Mucosa of stomach (tissue), 1 donor: ENCODE results near the gene DPYD.

ENCODE experiments used
- H3K27me3 ChIP-seq: one replicate; pipeline ENCODE4 v1.7.0; 2013; ENCODE audit warnings: mild to moderate bottlenecking, low read length; ENCODE audit not compliant: control insufficient read depth, insufficient read depth
- H3K36me3 ChIP-seq: one replicate; pipeline ENCODE4 v1.7.0; 2013; ENCODE audit warnings: low read length; ENCODE audit not compliant: control insufficient read depth, insufficient read depth
- H3K4me1 ChIP-seq: one replicate; pipeline ENCODE4 v1.7.0; 2013; ENCODE audit warnings: mild to moderate bottlenecking, low read length; ENCODE audit not compliant: control insufficient read depth, insufficient read depth
- H3K4me3 ChIP-seq: one replicate; pipeline ENCODE4 v1.7.0; 2013; ENCODE audit warnings: low read length
- H3K9ac ChIP-seq: one replicate; pipeline ENCODE4 v1.7.0; 2013; ENCODE audit warnings: mild to moderate bottlenecking, low read length, moderate library complexity
- H3K9me3 ChIP-seq: one replicate; pipeline ENCODE4 v1.7.0; 2013; ENCODE audit warnings: mild to moderate bottlenecking, low read length, moderate library complexity; ENCODE audit not compliant: control insufficient read depth
- donor health status: Pancreatic carcinoma.

The DPYD gene

DNA sequence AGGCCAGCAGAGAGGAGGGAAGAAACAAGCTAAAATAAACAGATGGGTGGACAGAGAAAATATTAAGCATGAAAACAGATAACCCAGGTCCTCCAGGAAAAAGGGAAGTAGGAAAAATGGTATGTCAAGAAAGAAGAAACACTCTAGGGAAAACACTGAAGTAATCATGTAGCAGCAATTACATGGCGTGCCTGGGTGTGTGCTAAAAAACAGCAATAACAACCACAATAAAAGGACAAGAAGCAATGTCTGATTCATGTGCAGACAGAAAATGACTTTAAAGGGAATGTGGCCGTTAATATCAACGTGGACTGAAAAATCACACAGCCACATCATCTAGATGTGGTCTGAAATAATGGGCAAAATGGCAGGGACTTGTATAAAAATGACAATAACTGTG, 829.6 kb downstream of the DPYD start:
- H3K27me3 ChIP-seq: no peaks in the 10 kb centered on the region
- H3K9ac ChIP-seq: no peak overlapping the region
- no peaks in the 10 kb centered on the region for H3K4me1 ChIP-seq
- no peaks in the 10 kb centered on the region for H3K36me3 ChIP-seq
- no peak overlapping the region for H3K4me3 ChIP-seq
- no peaks in the 10 kb centered on the region for H3K9me3 ChIP-seq

DNA sequence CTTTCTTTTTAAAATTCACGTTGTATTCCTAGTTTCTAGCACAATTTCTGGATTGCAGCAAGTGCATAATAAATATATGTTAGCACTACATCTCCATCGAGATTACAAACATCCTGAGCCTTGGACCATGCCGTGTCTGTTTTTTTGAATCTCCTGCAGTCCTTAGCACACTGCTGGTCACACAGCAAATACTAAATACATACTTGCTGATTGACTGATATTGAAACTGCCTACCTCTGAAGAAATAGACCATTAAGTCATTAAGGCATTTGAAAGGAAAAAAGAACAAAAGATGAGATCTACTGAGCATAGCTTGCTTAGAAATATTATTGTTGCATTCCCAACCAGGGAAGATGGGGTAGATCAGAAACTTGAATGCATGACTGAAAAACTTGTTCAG, 830.1 kb downstream of the DPYD start:
- no peaks in the 10 kb centered on the region for H3K27me3 ChIP-seq
- no peaks in the 10 kb centered on the region for H3K9me3 ChIP-seq
- no peak overlapping the region for H3K4me3 ChIP-seq
- no peaks in the 10 kb centered on the region for H3K36me3 ChIP-seq
- H3K4me1 ChIP-seq: no peaks in the 10 kb centered on the region
- no peak overlapping the region for H3K9ac ChIP-seq

DNA sequence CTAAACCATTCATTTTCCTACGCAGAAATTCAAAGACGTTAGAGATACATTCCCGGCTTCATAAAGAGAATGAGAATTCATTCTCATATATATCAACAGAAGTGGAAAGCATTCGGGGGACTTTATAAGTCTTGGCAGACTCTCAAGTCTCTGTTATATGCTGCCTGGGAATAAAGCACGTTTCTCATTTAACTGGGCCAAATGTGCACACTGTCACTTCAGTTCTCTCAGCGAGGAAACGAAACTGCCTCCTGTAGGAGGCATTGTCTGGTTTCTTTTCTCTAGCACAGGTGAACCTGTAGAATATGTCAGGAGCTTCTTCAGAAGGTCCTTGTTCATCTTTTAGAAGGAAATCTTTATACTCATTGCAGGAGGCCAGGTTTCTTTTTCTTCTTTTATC, 831.7 kb downstream of the DPYD start:
- H3K9ac ChIP-seq: no peak overlapping the region
- H3K4me1 ChIP-seq: no peaks in the 10 kb centered on the region
- H3K4me3 ChIP-seq: no peak overlapping the region
- no peaks in the 10 kb centered on the region for H3K9me3 ChIP-seq
- no peaks in the 10 kb centered on the region for H3K36me3 ChIP-seq
- H3K27me3 ChIP-seq: no peaks in the 10 kb centered on the region

- H3K9me3 ChIP-seq: no peaks in the 10 kb centered on the region
- H3K27me3 ChIP-seq: no peaks in the 10 kb centered on the region
- H3K9ac ChIP-seq: no peak overlapping the region
- no peak overlapping the region for H3K4me3 ChIP-seq
- no peaks in the 10 kb centered on the region for H3K36me3 ChIP-seq
- no peaks in the 10 kb centered on the region for H3K4me1 ChIP-seq
These were observed 832.4 kb downstream of the DPYD start for GRCh38 chr1:97088391-97088790.

GRCh38 chr1:97084546-97084945, 836.3 kb downstream of the DPYD start:
- Histone ChIP-seq H3K9ac (no peak overlapping the region), H3K4me1 (no peaks in the 10 kb centered on the region), H3K9me3 (no peaks in the 10 kb centered on the region), H3K27me3 (no peaks in the 10 kb centered on the region), H3K36me3 (no peaks in the 10 kb centered on the region), H3K4me3 (no peak overlapping the region)

DNA sequence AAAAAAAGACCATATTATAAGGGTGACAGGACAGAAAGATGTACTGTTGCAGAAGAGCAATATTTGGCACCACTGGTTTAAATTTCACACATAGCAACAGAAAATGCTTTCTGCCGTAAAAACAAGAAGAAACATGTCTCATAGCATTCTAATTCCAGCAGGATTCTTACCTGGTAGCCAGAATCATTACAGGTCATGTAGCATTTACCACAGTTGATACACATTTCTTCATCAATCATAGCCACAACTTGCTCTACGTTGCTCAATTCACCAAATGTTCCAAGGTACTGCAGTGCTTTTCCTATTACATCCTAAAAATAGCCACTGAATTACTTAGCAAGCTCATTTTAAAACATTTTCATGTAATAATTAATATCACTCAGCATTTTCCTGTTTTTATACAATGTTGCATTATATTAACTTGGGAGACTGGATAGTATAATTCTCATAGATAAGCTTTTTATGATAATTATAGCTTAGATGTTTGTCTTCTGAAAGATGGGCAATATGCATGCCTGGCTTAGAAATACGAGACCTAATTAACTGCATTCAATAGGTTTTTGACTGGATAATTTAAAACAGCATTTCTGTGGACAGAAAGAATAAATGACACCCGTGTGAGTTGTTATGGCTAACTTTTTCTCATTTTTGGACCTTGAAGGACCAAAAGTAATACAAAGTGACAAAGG, 838.5 kb downstream of the DPYD start:
- no peaks in the 10 kb centered on the region for H3K9me3 ChIP-seq
- H3K36me3 ChIP-seq: no peaks in the 10 kb centered on the region
- H3K4me1 ChIP-seq: no peaks in the 10 kb centered on the region
- no peak overlapping the region for H3K9ac ChIP-seq
- H3K4me3 ChIP-seq: no peak overlapping the region
- no peaks in the 10 kb centered on the region for H3K27me3 ChIP-seq

- Histone ChIP-seq H3K27me3 (no peaks in the 10 kb centered on the region), H3K4me1 (no peaks in the 10 kb centered on the region), H3K9me3 (no peaks in the 10 kb centered on the region), H3K4me3 (no peak overlapping the region), H3K36me3 (no peaks in the 10 kb centered on the region), H3K9ac (no peak overlapping the region)
These were observed 842.0 kb downstream of the DPYD start for GRCh38 chr1:97078872-97079271.

GRCh38 chr1:97077221-97077620, 843.6 kb downstream of the DPYD start:
- H3K9ac ChIP-seq: no peak overlapping the region
- no peaks in the 10 kb centered on the region for H3K27me3 ChIP-seq
- H3K4me1 ChIP-seq: no peaks in the 10 kb centered on the region
- no peaks in the 10 kb centered on the region for H3K36me3 ChIP-seq
- no peak overlapping the region for H3K4me3 ChIP-seq
- H3K9me3 ChIP-seq: no peaks in the 10 kb centered on the region

DNA sequence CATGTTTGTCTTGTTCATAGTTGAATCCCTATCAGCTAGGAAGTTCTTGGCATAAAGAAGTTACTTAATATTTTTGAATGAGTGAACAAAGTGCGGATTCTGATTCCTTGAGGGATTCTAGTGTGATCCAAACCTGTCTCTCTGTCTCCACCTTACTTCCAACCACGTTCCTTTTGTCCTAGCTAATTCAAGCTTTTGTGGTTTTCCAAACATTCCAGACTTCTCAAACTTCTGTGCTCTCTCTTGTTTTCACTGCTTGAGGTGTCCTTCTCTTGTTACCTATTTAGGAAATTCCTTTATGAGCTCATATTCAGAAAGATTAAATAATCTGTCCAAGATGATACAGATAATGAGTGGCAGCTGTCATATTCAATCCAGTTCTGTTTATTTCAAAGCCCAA, 846.1 kb downstream of the DPYD start:
- Histone ChIP-seq H3K4me1 (no peaks in the 10 kb centered on the region), H3K4me3 (no peak overlapping the region), H3K36me3 (no peaks in the 10 kb centered on the region), H3K9ac (no peak overlapping the region), H3K27me3 (no peaks in the 10 kb centered on the region), H3K9me3 (no peaks in the 10 kb centered on the region)

DNA sequence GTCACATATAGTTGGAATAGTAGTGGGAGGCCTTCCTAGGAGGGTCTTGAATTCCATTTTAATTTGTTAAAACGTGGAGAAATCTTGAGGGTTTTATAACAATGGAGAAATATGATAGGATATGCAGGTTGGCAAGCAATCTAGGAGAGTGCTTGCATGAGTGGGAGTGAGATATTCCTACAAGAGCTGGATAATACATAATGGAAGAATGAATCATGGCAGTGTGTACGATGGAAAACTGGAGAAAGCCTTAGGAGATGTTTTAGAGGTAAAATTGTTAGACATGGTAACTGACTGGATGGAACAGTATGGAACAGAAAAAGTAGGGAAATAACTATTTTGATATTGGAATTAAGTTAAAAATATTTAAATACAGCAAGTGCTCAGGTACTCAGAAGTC, 846.9 kb downstream of the DPYD start:
- Histone ChIP-seq H3K36me3 (no peaks in the 10 kb centered on the region), H3K9me3 (no peaks in the 10 kb centered on the region), H3K9ac (no peak overlapping the region), H3K4me1 (no peaks in the 10 kb centered on the region), H3K4me3 (no peak overlapping the region), H3K27me3 (no peaks in the 10 kb centered on the region)

DNA sequence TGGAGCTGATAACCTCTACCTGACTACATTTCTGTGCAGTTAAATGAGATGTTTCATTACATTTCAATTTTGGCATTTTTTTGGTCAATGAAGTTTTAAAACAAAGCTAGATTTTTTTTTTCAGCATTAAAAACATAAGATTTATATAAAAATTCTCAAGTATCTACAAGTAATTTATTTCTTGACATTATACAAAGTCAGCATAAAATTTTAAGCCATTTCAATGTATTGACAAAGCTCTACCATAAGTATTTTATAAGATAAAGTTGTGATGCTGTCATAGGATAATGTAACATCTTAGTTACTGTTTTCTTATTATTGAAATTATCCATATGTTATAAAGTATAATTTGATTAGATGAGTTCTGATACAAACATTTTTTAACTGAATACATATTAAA, 847.7 kb downstream of the DPYD start:
- no peak overlapping the region for H3K4me3 ChIP-seq
- H3K27me3 ChIP-seq: no peaks in the 10 kb centered on the region
- H3K4me1 ChIP-seq: no peaks in the 10 kb centered on the region
- H3K9ac ChIP-seq: no peak overlapping the region
- no peaks in the 10 kb centered on the region for H3K9me3 ChIP-seq
- H3K36me3 ChIP-seq: no peaks in the 10 kb centered on the region

GRCh38 chr1:97071173-97071572, 849.7 kb downstream of the DPYD start:
- Histone ChIP-seq H3K36me3 (no peaks in the 10 kb centered on the region), H3K27me3 (no peaks in the 10 kb centered on the region), H3K9ac (no peak overlapping the region), H3K9me3 (no peaks in the 10 kb centered on the region), H3K4me3 (no peak overlapping the region), H3K4me1 (no peaks in the 10 kb centered on the region)

DNA sequence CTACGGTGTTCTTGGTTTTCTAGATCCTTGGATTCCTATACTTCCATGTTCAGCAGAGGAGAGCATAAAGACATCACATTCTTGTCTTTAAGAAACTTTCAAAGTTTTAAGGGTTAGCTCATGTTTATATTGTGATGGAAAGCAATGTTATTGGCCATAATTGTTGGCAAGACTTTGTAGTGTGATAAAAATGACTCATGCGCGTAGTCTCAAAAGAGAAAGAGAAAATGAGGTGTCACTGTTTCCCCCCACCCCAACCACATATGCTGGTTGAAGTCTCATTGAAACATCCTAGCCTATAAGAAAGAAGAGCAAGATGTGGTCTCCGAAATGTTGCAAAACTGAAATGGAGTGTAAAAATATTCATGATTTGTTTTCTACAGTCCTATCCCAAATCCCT, 850.5 kb downstream of the DPYD start:
- no peaks in the 10 kb centered on the region for H3K27me3 ChIP-seq
- no peaks in the 10 kb centered on the region for H3K9me3 ChIP-seq
- no peaks in the 10 kb centered on the region for H3K36me3 ChIP-seq
- no peaks in the 10 kb centered on the region for H3K4me1 ChIP-seq
- no peak overlapping the region for H3K9ac ChIP-seq
- no peak overlapping the region for H3K4me3 ChIP-seq
